Forelimb muscle (tissue), 1 donor: ENCODE data around the gene PPP1R17. TPM values are rescaled to one million over a fixed set of nuclear protein-coding genes. Genes with fewer than 3 reads are reported as not detected.

Experiments
- DNase-seq: peaks from one replicate; pipeline ENCODE4 v3.0.0-alpha.2; 2013; ENCODE audit warnings: low read depth
- polyA plus RNA-seq: library from polyadenylated mRNA; unstranded; fragments of 120-200 nt; gene quantifications from one replicate; pipeline ENCODE4 v1.2.1, GENCODE V29; 2013; ENCODE audit not compliant: insufficient read length

The PPP1R17 gene
- polyA plus RNA-seq, 1 donor, result not detected

DNA sequence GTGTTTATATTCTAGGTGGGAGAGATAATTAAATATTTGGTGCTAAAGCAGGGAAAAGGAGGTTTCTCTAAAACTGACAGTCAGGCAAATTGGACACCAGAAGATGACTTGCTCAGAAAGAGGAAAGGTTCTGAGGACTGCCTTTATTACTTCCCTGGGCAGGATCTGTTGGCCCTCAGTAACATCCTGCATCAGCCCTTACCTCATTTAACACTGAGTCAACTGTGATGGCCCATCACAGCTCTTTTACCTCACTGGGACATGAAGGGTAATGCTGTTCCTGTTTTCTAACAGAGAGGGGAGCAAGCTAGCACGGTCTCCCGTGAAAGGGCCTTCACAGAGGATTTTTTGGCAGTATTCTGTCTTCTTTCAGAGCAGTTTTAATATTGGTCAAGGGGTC is 12.0 kb downstream of the PPP1R17 start:
- DNase-seq, result no peak

GRCh38 chr7:31702354-31702753 is 15.3 kb downstream of the PPP1R17 start:
- no peak for DNase-seq

- no peak for DNase-seq
These were observed 18.4 kb downstream of the PPP1R17 start for GRCh38 chr7:31705377-31705776.

GRCh38 chr7:31707089-31707488 is 20.1 kb downstream of the PPP1R17 start:
- no peak for DNase-seq

DNA sequence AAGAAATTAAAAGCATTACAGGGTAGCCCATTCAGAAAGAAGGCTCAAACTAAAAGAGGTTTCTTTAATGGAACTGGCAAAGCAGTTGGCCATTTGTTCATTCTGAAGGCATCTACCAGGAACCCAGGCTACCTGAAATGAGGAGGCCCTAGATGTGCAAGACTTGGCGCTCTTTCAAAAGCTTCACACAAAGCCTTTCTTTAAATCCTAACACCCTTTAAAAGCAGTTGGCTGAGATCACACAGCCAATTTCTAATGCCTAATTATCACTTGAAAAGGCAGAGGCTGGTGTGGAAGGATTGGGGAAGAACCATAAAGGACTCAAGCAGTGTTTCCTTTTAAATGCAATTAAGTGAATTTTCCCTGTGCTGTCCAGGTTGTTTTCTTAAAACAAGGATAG is 23.2 kb downstream of the PPP1R17 start:
- no peak for DNase-seq

DNA sequence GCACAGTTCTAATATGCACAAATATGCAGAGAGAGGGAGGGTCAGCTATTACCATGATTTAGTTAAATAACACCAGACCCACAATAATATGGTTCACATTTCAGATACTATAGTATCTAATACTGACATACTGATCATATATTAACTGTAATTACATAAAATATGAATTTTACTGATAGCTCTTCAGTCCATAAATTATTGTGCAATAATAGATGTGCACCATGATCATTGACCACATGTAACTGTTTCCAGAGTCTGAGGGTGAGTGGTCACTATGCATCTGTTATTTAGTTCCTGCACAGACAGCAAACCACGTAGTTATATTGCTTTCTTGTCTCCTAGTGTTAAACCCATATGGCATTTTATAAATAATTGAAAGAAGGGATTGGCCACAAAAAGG is 29.3 kb downstream of the PPP1R17 start:
- no peak for DNase-seq

DNA sequence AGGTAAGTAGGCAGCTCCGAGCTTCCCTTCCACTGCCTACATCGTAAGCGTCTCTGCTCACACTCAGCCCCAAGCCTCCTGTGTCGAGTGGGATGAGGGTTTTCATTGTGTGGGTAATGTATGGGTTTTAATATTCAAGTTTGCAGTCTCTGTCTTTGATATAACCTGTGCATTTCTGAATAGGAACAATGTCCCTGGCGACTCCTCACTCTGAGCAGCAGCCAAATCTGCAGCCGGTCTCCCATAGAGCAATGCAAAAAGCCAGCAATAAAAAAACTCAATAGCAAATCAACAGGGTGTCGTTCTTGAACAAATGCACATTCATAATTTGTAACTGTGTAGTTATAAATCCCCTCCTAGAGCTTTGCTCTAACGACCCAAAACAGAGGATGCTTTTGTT is 33.4 kb downstream of the PPP1R17 start:
- no peak for DNase-seq

GRCh38 chr7:31724696-31725095 is 37.7 kb downstream of the PPP1R17 start:
- DNase-seq, result no peak

DNA sequence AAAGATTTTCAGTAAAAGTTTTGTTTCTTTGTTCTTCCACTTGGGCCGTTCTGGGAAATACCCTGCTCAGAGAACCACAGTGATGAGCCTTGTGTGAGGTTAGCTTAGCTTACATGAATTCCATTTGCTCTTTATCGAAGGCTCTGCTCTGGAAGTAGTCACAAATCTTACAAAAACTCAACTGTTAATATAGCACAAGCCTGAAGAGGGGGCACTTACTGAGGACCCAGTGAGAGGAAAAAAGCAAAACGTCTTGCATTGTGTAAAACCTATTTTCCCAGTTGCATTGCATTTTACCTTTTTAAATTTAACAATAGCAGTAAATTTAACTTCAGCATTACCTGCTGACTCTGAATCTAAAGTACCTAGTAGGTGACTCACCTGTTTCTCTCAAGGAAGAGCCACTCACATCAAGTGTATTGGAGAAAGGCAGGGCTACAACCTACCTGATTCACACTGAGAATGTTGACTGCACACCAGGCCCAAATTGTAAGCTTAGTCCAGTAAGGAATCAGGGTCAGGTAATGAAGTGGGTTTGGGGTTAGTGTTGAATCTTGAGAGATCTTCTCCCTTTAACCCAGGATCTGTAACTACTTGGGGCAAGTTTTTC is 42.3 kb downstream of the PPP1R17 start:
- DNase-seq, result no peak

- no peak for DNase-seq
These were observed 47.4 kb downstream of the PPP1R17 start for GRCh38 chr7:31734456-31734855.

GRCh38 chr7:31735991-31736982 is 49.3 kb downstream of the PPP1R17 start:
- DNase-seq, result peak; percentile 36

- no peak for DNase-seq
These were observed 54.8 kb downstream of the PPP1R17 start for GRCh38 chr7:31741852-31742251.

DNA sequence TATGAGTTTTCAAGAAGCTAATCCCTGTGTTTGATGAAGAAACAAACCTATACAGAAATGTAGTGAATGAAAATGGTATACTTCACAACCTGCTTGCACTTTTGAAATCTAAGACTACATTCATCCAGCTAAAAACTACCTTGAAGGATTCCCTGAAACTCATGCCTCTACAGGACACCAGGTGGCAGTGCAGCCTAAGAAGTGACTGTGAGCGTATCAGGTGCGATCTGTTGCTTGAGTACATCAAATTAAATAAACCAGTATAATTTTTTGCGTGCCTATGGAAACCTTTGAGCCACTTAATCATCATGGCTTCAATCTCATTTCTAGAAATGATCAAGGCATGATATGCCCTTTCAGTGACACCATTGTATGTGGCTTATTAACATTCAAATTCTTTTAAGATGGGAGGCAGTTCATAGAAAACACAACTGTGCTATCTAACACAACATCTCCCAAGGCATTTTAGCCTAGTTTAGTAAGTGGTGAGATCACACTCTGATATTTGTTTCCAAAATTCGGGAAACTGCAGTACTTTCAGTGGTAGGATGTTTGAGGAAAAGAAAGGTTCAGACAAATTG is 57.4 kb downstream of the PPP1R17 start:
- peak; percentile 24 for DNase-seq

- no peak for DNase-seq
These were observed 60.5 kb downstream of the PPP1R17 start for GRCh38 chr7:31747553-31747952.

DNA sequence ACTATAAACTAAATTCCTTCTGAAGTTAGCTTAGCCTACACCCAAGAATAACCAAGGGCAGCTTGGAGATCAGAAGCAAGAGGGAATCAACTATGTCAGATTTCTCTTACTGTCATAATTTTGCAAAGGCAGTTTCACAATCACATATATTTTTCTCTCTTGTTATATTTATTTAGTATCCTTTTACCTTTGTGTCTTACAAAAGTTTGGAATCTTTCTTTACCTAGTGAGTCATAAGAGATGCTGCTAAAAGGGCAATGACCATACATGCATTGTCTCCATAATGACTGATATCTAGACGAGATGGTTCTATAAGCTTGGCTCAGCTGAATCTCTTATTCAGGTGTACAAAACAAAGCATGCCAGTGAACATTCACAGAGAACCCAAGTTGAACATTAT is 61.1 kb downstream of the PPP1R17 start:
- no peak for DNase-seq

GRCh38 chr7:31751726-31752125 is 64.7 kb downstream of the PPP1R17 start:
- no peak for DNase-seq

Other genes starting within 250 kb of the PPP1R17 start
- gene ITPRID1, start 173.1 kb upstream of the PPP1R17 start, polyA plus RNA-seq, result 0.52 TPM